ENCODE data around the gene BEX2. TPM values are rescaled to one million over a fixed set of nuclear protein-coding genes. Genes with fewer than 3 reads are reported as not detected.
"Not testable (repeated sequence)": the region's sequence is repeated elsewhere in the genome, so short reads cannot be mapped to it uniquely, and the experiment has no call there.

The BEX2 gene
- total RNA-seq, 1 donor from 2014 or later = 3.5 TPM

DNA sequence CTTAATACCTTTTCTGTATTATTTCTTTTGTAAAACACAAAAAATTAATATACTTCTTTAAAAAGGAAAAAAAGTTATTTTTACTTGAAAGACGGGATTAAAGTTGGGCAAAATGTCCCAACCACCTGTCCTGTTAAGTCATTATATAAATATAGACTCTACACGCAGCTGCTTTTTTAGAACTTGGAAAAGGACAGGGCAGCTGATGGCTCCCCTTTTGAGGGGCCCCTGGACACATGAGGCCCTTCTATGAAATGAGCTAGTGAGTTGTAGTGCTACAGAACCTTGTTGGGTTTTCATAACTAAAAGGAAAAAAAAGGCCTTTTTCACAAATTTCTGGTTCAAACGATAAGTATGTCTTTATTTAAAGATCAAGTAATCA, 600 bp upstream of the BEX2 start:
- no peak for DNase-seq (ENCODE audit: low spot score)
- H3K27ac Mint-ChIP-seq = no peak overlapping the region
- H3K9me3 Mint-ChIP-seq = no peaks in the 10 kb centered on the region
- intact Hi-C loops (cut with micrococcal nuclease) = loop anchor here (2.0 kb wide), 1 partner anchor 57 kb away; the partner anchor contains the start of gene TCEAL8
- peaks cover 13% of the 10 kb centered on the region for H3K27me3 Mint-ChIP-seq (ENCODE audit: insufficient read depth)
- no peaks in the 10 kb centered on the region for H3K4me1 Mint-ChIP-seq (ENCODE audit: low read depth)
- peaks cover 1% of the 10 kb centered on the region for H3K36me3 Mint-ChIP-seq (ENCODE audit: low read depth)
- H3K4me3 Mint-ChIP-seq = peak overlapping the region; percentile 75

DNA sequence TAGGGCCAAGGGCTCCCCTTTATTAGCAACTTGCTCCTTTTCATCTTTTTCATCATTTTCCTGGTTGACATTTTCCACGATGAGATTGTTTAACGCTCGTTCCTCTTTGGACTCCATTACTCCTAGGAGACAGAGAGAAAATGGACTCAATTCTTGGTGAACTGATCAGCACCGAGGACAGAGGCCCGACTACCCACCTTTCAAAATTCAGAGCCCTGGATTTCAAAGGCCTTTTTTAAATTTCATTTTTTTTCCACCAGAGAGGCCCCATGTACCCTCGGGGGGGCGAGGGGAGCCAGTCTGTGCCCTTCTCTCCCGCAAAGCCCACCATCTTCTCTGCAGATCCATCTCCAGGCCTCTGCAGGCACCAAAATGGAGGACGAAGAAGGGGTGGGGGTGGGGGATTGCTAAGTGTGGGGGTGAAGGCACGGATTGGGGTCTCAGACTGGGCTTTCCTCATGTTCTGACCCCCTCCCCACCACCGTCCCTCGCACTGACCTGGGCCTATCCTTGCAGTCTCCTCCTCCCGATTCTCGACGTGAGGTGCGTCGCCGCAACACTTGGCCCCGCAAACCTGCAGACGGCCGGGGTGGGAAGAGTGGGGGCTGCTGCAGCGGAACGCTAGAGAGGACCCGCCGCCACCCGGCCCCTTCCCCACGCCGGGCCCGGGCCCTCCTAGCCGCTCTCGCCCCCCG, 783 bp downstream of the BEX2 start:
- Mint-ChIP-seq H3K4me3 (no peak overlapping the region), H3K4me1 (ENCODE audit: low read depth) (no peaks in the 10 kb centered on the region), H3K27ac (no peak overlapping the region), H3K36me3 (ENCODE audit: low read depth) (peaks cover 1% of the 10 kb centered on the region), H3K9me3 (no peaks in the 10 kb centered on the region), H3K27me3 (ENCODE audit: insufficient read depth) (peaks cover 13% of the 10 kb centered on the region)
- DNase-seq (ENCODE audit: low spot score) = no peak
- intact Hi-C loops (cut with micrococcal nuclease) = loop anchor here (1.0 to 2.0 kb wide), 2 partner anchors 55 to 95 kb away; partner anchors contain the start of genes BEX4 and TCEAL8

DNA sequence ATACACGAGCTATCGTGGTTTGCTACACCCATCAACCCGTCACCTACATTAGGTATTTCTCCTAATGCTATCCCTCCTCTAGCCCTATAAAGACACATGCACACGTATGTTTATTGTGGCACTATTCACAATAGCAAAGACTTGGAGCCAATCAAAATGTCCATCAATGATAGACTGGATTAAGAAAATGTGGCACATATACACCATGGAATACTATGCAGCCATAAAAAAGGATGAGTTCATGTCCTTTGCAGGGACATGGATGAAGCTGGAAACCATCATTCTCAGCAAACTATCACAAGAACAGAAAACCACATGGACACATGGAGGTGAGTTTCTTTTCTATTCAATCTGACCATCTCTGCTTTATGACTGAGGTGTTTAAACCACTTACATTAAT, 5.1 kb downstream of the BEX2 start:
- H3K4me3 Mint-ChIP-seq; H3K36me3 Mint-ChIP-seq (ENCODE audit: low read depth); H3K27me3 Mint-ChIP-seq (ENCODE audit: insufficient read depth); intact Hi-C loops (cut with micrococcal nuclease); DNase-seq (ENCODE audit: low spot score); H3K27ac Mint-ChIP-seq; H3K4me1 Mint-ChIP-seq (ENCODE audit: low read depth); H3K9me3 Mint-ChIP-seq: not testable (repeated sequence)

DNA sequence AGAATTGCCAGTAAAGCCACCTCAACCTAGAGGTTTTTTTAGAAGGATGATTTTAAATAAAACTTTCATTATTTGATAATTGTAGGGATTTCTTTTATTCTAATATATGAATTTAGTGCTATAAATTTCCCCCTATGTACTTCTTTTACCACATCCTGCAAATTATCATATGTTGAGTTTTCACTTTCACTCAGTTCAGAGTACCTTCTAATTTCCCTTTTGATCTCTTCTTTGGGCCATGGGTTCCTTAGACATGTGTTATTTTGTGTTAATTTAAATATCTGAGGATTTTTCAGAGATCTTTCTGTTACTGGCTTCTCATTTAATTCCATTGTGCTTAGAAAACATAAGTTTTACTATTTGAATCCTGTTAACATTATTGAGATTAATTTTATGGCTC, 6.1 kb downstream of the BEX2 start:
- H3K27ac Mint-ChIP-seq = no peak overlapping the region
- intact Hi-C loops (cut with micrococcal nuclease) = no loop called here
- no peak for DNase-seq (ENCODE audit: low spot score)
- H3K4me1 Mint-ChIP-seq (ENCODE audit: low read depth) = no peaks in the 10 kb centered on the region
- no peaks in the 10 kb centered on the region for H3K9me3 Mint-ChIP-seq
- no peak overlapping the region for H3K4me3 Mint-ChIP-seq
- peaks cover 7% of the 10 kb centered on the region for H3K27me3 Mint-ChIP-seq (ENCODE audit: insufficient read depth)
- peaks cover 1% of the 10 kb centered on the region for H3K36me3 Mint-ChIP-seq (ENCODE audit: low read depth)

DNA sequence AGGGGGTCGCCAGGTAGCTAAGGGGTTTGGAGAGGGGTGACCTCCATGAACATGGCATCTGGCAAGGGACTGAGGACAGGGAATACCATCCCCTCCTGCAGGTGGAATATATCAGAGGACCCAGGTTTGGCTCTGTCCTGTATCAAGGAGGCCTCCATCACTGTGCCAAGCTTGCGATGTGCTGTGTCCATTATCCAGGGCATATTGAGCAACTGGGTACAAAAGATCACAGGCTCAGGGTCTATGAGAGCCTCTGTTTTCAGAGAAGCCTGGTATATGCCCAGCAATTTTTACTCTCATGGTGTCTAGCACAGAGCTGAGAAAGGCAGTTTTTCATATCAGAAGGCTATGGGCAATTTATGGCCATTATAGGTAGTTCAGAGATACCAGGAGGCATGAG, 17.7 kb downstream of the BEX2 start:
- Mint-ChIP-seq H3K27ac (no peak overlapping the region), H3K27me3 (ENCODE audit: insufficient read depth) (peaks cover 3% of the 10 kb centered on the region), H3K9me3 (no peaks in the 10 kb centered on the region), H3K4me1 (ENCODE audit: low read depth) (no peaks in the 10 kb centered on the region), H3K36me3 (ENCODE audit: low read depth) (no peaks in the 10 kb centered on the region), H3K4me3 (no peak overlapping the region)
- intact Hi-C loops (cut with micrococcal nuclease) = no loop called here
- no peak for DNase-seq (ENCODE audit: low spot score)

DNA sequence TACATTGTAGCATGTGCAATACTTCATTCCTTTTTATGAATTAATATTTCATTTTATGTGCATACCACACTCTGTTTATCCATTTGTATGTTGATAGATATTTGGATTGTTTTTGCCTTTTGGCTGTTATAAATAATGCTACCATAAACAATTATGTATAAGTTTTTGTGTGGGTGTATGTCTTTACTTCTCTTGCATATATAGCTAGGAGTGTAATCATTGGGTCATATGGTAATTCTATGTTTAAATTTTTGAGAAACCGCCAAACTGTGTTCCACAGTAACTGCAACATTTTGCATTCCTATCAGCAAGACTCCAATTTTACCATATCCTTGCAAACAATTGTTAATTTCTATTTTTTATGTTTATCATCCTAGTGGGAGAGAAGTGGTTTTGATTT, 31.2 kb downstream of the BEX2 start:
- Mint-ChIP-seq H3K4me3 (no peak overlapping the region), H3K9me3 (no peaks in the 10 kb centered on the region), H3K27ac (no peak overlapping the region), H3K27me3 (ENCODE audit: insufficient read depth) (peaks cover 16% of the 10 kb centered on the region), H3K4me1 (ENCODE audit: low read depth) (no peaks in the 10 kb centered on the region), H3K36me3 (ENCODE audit: low read depth) (no peaks in the 10 kb centered on the region)
- intact Hi-C loops (cut with micrococcal nuclease) = no loop called here
- DNase-seq (ENCODE audit: low spot score) = no peak

DNA sequence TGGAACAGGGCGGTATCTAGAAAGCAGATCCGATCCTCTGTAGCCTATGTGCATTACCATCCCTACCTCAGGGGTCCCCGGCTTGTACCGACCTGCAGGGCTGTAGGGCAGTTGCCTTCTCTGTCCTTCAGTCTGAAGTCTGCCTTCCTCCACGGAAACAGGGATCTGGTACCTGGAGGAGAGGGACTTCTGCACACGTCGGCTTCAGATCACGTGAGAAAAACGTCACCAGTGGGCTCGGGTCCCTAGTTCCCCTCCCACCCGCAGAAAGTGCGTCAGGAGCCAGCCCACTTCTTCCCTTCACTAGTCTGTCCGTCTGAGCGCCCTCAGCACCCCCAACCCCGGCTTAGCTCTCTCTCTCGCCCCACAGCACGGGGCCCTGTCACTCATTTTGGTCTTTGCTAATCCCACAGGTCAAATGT, 34.2 kb downstream of the BEX2 start, which contains the start of gene TCEAL5:
Gene TCEAL5 (minus strand): TSS at position 170 of the 422 bp plus-strand sequence. CDS start 2,187 bp downstream, outside the sequence.
- no peaks in the 10 kb centered on the region for H3K9me3 Mint-ChIP-seq
- no peak for DNase-seq (ENCODE audit: low spot score)
- H3K4me1 Mint-ChIP-seq (ENCODE audit: low read depth) = no peaks in the 10 kb centered on the region
- intact Hi-C loops (cut with micrococcal nuclease) = no loop called here
- no peak within 1 kb of the TSS for H3K4me3 Mint-ChIP-seq
- no peak within 1 kb of the TSS for H3K27ac Mint-ChIP-seq
- H3K27me3 Mint-ChIP-seq (ENCODE audit: insufficient read depth) = peaks cover 16% of the 10 kb centered on the region
- H3K36me3 Mint-ChIP-seq (ENCODE audit: low read depth) = no peaks in the 10 kb centered on the region

DNA sequence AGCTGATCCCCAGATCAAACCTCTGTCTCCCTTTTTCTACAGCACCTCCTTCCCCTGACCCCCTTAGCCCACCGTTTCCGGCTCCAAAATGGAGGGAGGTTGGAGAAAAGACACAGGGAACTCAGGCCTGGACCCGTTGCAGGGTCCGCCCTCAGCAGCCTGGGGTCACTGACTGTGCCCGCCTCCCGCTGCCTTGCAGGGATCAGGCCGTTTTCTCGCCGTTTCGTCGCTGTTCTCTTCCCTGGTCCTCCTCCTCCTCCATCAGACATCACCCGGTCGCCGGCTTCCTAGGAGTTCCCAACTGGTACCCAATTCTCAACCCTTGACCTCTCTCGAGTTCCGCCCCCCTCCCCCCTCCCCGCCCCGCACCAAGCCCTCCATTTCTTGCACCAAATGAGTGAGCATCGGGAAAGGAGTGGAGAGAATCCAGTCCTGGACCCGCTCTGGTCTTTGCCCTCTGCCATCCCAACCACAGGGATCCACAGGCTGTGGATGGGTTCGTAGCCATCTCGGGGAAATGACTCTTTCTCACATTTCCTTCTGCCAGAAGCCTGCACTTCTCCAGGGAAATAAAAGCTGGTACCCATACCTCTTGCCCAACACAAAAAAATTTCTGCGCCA, 34.7 kb downstream of the BEX2 start:
- Mint-ChIP-seq H3K9me3 (no peaks in the 10 kb centered on the region), H3K4me3 (no peak overlapping the region), H3K4me1 (ENCODE audit: low read depth) (no peaks in the 10 kb centered on the region)

DNA sequence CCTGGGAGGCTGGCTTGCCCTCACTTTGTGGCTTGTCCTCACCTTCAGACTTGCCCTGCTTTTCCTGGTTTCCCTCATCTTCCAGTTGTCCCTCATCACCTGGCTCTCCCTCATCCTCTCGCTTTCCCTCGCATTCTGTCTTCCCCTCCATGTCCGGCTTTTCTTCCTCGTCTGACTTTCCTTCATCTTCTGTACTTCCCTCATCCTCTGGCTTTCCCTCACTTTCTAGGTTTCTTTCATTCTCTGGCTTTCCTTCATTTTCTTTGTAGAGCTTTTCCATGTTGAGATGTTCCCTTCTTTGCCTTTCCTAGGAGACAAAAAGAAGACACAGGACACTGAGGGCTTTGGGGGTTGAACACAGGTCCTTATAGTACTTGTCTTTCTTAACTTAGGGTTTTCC, 36.5 kb downstream of the BEX2 start:
- no peaks in the 10 kb centered on the region for H3K4me1 Mint-ChIP-seq (ENCODE audit: low read depth)
- intact Hi-C loops (cut with micrococcal nuclease) = no loop called here
- no peaks in the 10 kb centered on the region for H3K36me3 Mint-ChIP-seq (ENCODE audit: low read depth)
- no peaks in the 10 kb centered on the region for H3K9me3 Mint-ChIP-seq
- no peak overlapping the region for H3K27ac Mint-ChIP-seq
- no peak for DNase-seq (ENCODE audit: low spot score)
- no peak overlapping the region for H3K4me3 Mint-ChIP-seq
- H3K27me3 Mint-ChIP-seq (ENCODE audit: insufficient read depth) = peaks cover 11% of the 10 kb centered on the region

More for the DNA sequence above, 34.7 kb downstream of the BEX2 start:
- Mint-ChIP-seq H3K27ac (no peak overlapping the region), H3K27me3 (ENCODE audit: insufficient read depth) (peaks cover 15% of the 10 kb centered on the region), H3K36me3 (ENCODE audit: low read depth) (no peaks in the 10 kb centered on the region)
- intact Hi-C loops (cut with micrococcal nuclease) = no loop called here
- DNase-seq (ENCODE audit: low spot score) = no peak

Other genes with a start within 250 kb of the BEX2 start
- not detected in 2 replicates for gene BEX1, start 246.8 kb downstream of the BEX2 start, total RNA-seq
- gene NXF3, start 217.8 kb downstream of the BEX2 start, total RNA-seq = not detected in 2 replicates
- gene BEX4, start 95.9 kb downstream of the BEX2 start, total RNA-seq = 5.1 and 5.5 TPM in 2 replicates
- gene TCEAL8, start 55.8 kb downstream of the BEX2 start, total RNA-seq = 20.7 and 21.9 TPM in 2 replicates
- gene TCEAL5, start 34.2 kb downstream of the BEX2 start, total RNA-seq = not detected in 2 replicates
- not detected in 2 replicates for gene TCEAL7, start 19.2 kb upstream of the BEX2 start, total RNA-seq
- gene TCEAL9, start 45.5 kb upstream of the BEX2 start, total RNA-seq = 0.13 and 0.32 TPM in 2 replicates
- 2.2 and 2.8 TPM in 2 replicates for gene BEX3, start 65.5 kb upstream of the BEX2 start, total RNA-seq
- gene RAB40A, start 208.5 kb upstream of the BEX2 start, total RNA-seq = 0.08 and 0.15 TPM in 2 replicates